Uterus (tissue), 2 donors: ENCODE results near the gene DNMT1.

Experiments used
- CTCF ChIP-seq, 4 experiments: fragments of 200-600 bp in 2 of 4; fragments of 450-650 bp in 2 of 4; sonication (generic) in 2 of 4; IDR thresholded peaks; one replicate each; pipeline ENCODE4 v1.5.1; 2016 to 2019; ENCODE audit warnings: antibody characterized with exemption in 4 of 4, mild to moderate bottlenecking in 2 of 4, moderate library complexity in 1 of 4
- POLR2A ChIP-seq, 2 donors: fragments of 450-650 bp; IDR thresholded peaks; one replicate each; pipeline ENCODE4 v1.6.1; 2016; ENCODE audit warnings: antibody characterized with exemption in 2 of 2, mild to moderate bottlenecking in 1 of 2, moderate library complexity in 1 of 2

GRCh38 chr19:10132905-10133304 lies 61.8 kb downstream of the DNMT1 start:
- no peak for TF ChIP-seq CTCF (IDR thresholded peaks at IDR 0.05)
- no peak for TF ChIP-seq POLR2A (IDR thresholded peaks at IDR 0.05)
